Prostate gland (tissue), 2 donors: ENCODE data around the gene ENTPD8. TPM values are rescaled to one million over a fixed set of nuclear protein-coding genes. Genes with fewer than 3 reads are reported as not detected.

Source experiments
- DNase-seq: peaks from one replicate; pipeline ENCODE4 v3.0.0-alpha.2; 2019; ENCODE audit warnings: low spot score
- H3K27ac ChIP-seq, 2 donors: fragments of 200-600 bp; sonication (generic); 2 replicates each; pipeline ENCODE4 v1.5.1; 2017 to 2019
- H3K27me3 ChIP-seq: fragments of 200-600 bp; sonication (generic); replicated peaks from 2 replicates; pipeline ENCODE4 v1.5.1; 2019; ENCODE audit not compliant: insufficient read depth
- H3K36me3 ChIP-seq, 2 donors: fragments of 200-600 bp; sonication (generic); 1 replicate in 1 of 2; 2 replicates in 1 of 2; pipeline versions ENCODE4 v1.5.1 to v1.8.1; 2017 to 2019
- H3K4me1 ChIP-seq: fragments of 200-600 bp; sonication (generic); replicated peaks from 2 replicates; pipeline ENCODE4 v1.5.1; 2019
- H3K4me3 ChIP-seq, 2 donors: fragments of 200-600 bp; sonication (generic); 2 replicates each; pipeline ENCODE4 v1.5.1; 2017 to 2019
- H3K9me3 ChIP-seq: fragments of 200-600 bp; sonication (generic); 2 replicates; pipeline ENCODE4 v1.5.1; 2017
- CTCF ChIP-seq, 4 experiments: fragments of 200-600 bp in 2 of 4; fragments of 450-650 bp in 2 of 4; sonication (generic) in 2 of 4; IDR thresholded peaks; 1 replicate in 3 of 4; 2 replicates in 1 of 4; pipeline ENCODE4 v1.5.1; 2016 to 2019; ENCODE audit warnings: antibody characterized with exemption in 4 of 4, mild to moderate bottlenecking in 2 of 4, moderate library complexity in 2 of 4
- POLR2A ChIP-seq: fragments of 450-650 bp; IDR thresholded peaks from one replicate; pipeline ENCODE4 v1.6.1; 2016; ENCODE audit warnings: antibody characterized with exemption, mild to moderate bottlenecking
- POLR2AphosphoS5 ChIP-seq: sonication (generic); formaldehyde crosslinking; IDR thresholded peaks from one replicate; pipeline ENCODE4 v1.6.1; 2017; ENCODE audit warnings: antibody characterized with exemption
- WGBS: methylation state at CpG from one replicate; pipeline ENCODE4 v1.1.5; 2018; 5-methylcytosine and 5-hydroxymethylcytosine counted together
- intact Hi-C: fragments of 100-400 bp; cut with DNase I; formaldehyde crosslinking; loops from one replicate; pipeline ENCODE4 v1.14.2; 2022
- total RNA-seq, 2 donors: library from RNA; depleted of rRNA; stranded (reverse); fragments of >200 nt; gene quantifications; one replicate each; pipeline ENCODE4 v1.1.0, GENCODE V29; 2016

ENTPD8 gene
- total RNA-seq, 2 donors from 2014 or later, result 1.8 TPM

- DNase-seq, result no peak
- H3K4me3 ChIP-seq, result no peak overlapping the region
- no peak overlapping the region for H3K27ac ChIP-seq
- no peaks in the 10 kb centered on the region for H3K4me1 ChIP-seq
- no peaks in the 10 kb centered on the region for H3K27me3 ChIP-seq
- 88% methylated on average over 23 of the region's 23 CpGs for WGBS
- no peaks in the 10 kb centered on the region for H3K9me3 ChIP-seq
- TF ChIP-seq POLR2A (no peak), POLR2AphosphoS5 (no peak), CTCF (IDR thresholded peaks at IDR 0.05) (no peak)
- H3K36me3 ChIP-seq, result no peaks in the 10 kb centered on the region
- intact Hi-C loops, result no loop called here
Observed at GRCh38 chr9:137465720-137466388, 24.7 kb upstream of the ENTPD8 start.

GRCh38 chr9:137465000-137465719 lies 24.0 kb upstream of the ENTPD8 start:
- no peak for DNase-seq
- Histone ChIP-seq H3K9me3 (no peaks in the 10 kb centered on the region), H3K27me3 (no peaks in the 10 kb centered on the region), H3K4me1 (no peaks in the 10 kb centered on the region), H3K27ac (no peak overlapping the region), H3K36me3 (no peaks in the 10 kb centered on the region), H3K4me3 (no peak overlapping the region)
- TF ChIP-seq POLR2AphosphoS5 (no peak), POLR2A (no peak), CTCF (IDR thresholded peaks at IDR 0.05) (no peak)
- intact Hi-C loops, result no loop called here
- 91% methylated on average over 21 of the region's 23 CpGs for WGBS

- H3K27ac ChIP-seq, result no peak overlapping the region
- intact Hi-C loops, result no loop called here
- no peaks in the 10 kb centered on the region for H3K27me3 ChIP-seq
- H3K4me3 ChIP-seq, result no peak overlapping the region
- no peaks in the 10 kb centered on the region for H3K9me3 ChIP-seq
- TF ChIP-seq CTCF (IDR thresholded peaks at IDR 0.05) (no peak), POLR2A (no peak), POLR2AphosphoS5 (no peak)
- no peaks in the 10 kb centered on the region for H3K36me3 ChIP-seq
- peaks cover 2% of the 10 kb centered on the region for H3K4me1 ChIP-seq
- WGBS, result 92% methylated on average over 28 of the region's 28 CpGs
- DNase-seq, result no peak
Observed at GRCh38 chr9:137464291-137464999, 23.3 kb upstream of the ENTPD8 start.

GRCh38 chr9:137463931-137464290 lies 22.8 kb upstream of the ENTPD8 start:
- intact Hi-C loops, result no loop called here

More at GRCh38 chr9:137463931-137464290, 22.8 kb upstream of the ENTPD8 start:
- no peaks in the 10 kb centered on the region for H3K27me3 ChIP-seq
- WGBS, result 98% methylated on average over 18 of the region's 18 CpGs
- no peaks in the 10 kb centered on the region for H3K36me3 ChIP-seq
- H3K4me1 ChIP-seq, result peaks cover 2% of the 10 kb centered on the region
- no peaks in the 10 kb centered on the region for H3K9me3 ChIP-seq
- H3K27ac ChIP-seq, result no peak overlapping the region
- no peak overlapping the region for H3K4me3 ChIP-seq
- DNase-seq, result no peak
- TF ChIP-seq CTCF (IDR thresholded peaks at IDR 0.05) (no peak), POLR2AphosphoS5 (no peak), POLR2A (no peak)
